Right lobe of liver (tissue), 6 donors: ENCODE measurements around the gene SLC38A10. TPM values are rescaled to one million over a fixed set of nuclear protein-coding genes. Genes with fewer than 3 reads are reported as not detected.

Experiments
- ATAC-seq, 4 donors: fragments of 200-7000 bp; cut with Tn5 transposase; one replicate each; pipeline ENCODE4 v1.9.1; 2020; ENCODE audit warnings: mild to moderate bottlenecking in 4 of 4, moderate library complexity in 4 of 4
- DNase-seq, 3 donors: peaks; one replicate each; pipeline ENCODE4 v3.0.0-alpha.2; 2020
- H3K27ac ChIP-seq, 3 donors: fragments of 200-600 bp; one replicate each; pipeline ENCODE4 v1.8.0; 2022
- H3K27me3 ChIP-seq, 2 donors: fragments of 200-600 bp; one replicate each; pipeline ENCODE4 v1.8.0; 2022
- H3K36me3 ChIP-seq, 4 donors: fragments of 200-600 bp; sonication (generic) in 1 of 4; one replicate each; pipeline versions ENCODE4 v1.5.1 to v1.8.0; 2017 to 2022; ENCODE audit warnings: control low read depth in 1 of 4
- H3K4me1 ChIP-seq, 4 donors: fragments of 200-600 bp; sonication (generic) in 1 of 4; one replicate each; pipeline versions ENCODE4 v1.5.1 to v1.8.0; 2017 to 2022; ENCODE audit warnings: control low read depth in 1 of 4
- H3K4me3 ChIP-seq, 3 donors: fragments of 200-600 bp; one replicate each; pipeline ENCODE4 v1.8.0; 2022
- H3K9me3 ChIP-seq, 4 donors: fragments of 200-600 bp; sonication (generic) in 1 of 4; one replicate each; pipeline versions ENCODE4 v1.5.1 to v1.8.0; 2017 to 2022; ENCODE audit warnings: control low read depth in 1 of 4
- POLR2A ChIP-seq: fragments of 450-650 bp; IDR thresholded peaks from one replicate; pipeline ENCODE4 v1.6.1; 2017; ENCODE audit warnings: antibody characterized with exemption, mild to moderate bottlenecking
- WGBS: methylation state at CpG from one replicate; pipeline ENCODE4 v1.1.6; 2018; ENCODE audit warnings: low coverage, low lambda C conversion rate; ENCODE audit not compliant: insufficient coverage; ENCODE audit errors: missing lambda C conversion rate; 5-methylcytosine and 5-hydroxymethylcytosine counted together
- intact Hi-C, 2 donors: fragments of 100-400 bp; cut with DNase I; formaldehyde crosslinking; loops; one replicate each; pipeline versions ENCODE4 v1.11.2 to v1.14.1; 2022
- total RNA-seq, 6 experiments: library from RNA; depleted of rRNA in 2 of 6; stranded (reverse); fragments of >200 nt in 2 of 6; fragmentation: NEBNext Ultra II Directional in 3 of 6; extraction: Animal tissue kit (Norgen Biotek cat#: 25700) in 3 of 6; gene quantifications; one replicate each; pipeline versions ENCODE4 v1.1.0 to v1.2.4, GENCODE V29; 2016 to 2023
- TF ChIP-seq, protein P1 (sequence below), 4 donors: fragments of 200-600 bp in 3 of 4; fragments of 450-650 bp in 1 of 4; IDR thresholded peaks; one replicate each; pipeline versions ENCODE4 v1.5.1 to v1.8.0; 2016 to 2022; ENCODE audit warnings: antibody characterized with exemption in 4 of 4, mild to moderate bottlenecking in 2 of 4
- donor health status: DM: no; HTN: yes; CAD: no.
- donor health status: DM: no; HTN: no; CAD: no.
- donor health status: DM: no; HTN: no; CAD: no.
- donor health status: DM: no; HTN: yes; CAD: no.
- donor health status: DM: no; HTN: yes; CAD: no.

SLC38A10 gene
- total RNA-seq, 6 experiments from 2014 or later, result 60.9 to 104 (median 86.1) TPM

DNA sequence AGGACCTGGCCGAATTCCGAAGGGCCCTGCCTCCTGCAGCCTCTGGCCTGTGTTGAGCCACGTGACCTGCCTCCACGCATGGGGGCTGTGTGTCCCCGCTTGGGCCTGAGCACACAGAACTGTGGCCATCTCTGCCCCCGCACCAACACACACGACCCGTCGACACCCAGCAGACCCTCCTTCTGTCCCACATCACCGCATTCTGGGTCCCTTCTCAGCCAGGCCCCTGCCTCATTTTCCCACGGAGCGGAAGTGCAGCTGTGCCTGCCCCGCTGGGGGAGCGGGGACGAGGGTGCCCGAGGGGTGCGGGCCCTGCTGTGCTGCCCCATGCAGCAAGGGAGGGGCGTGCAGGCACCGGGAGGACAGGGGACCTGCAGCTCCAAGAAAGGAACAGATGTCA is 37.6 kb downstream of the SLC38A10 start:
- Histone ChIP-seq H3K27ac (no peak overlapping the region), H3K27me3 (no peaks in the 10 kb centered on the region), H3K4me1 (peaks cover 0 to 22% (median 0%) of the 10 kb centered on the region in 4 donors), H3K9me3 (no peaks in the 10 kb centered on the region), H3K36me3 (peaks cover 0 to 51% (median 15%) of the 10 kb centered on the region in 4 donors), H3K4me3 (no peak overlapping the region)
- DNase-seq (no peak), ATAC-seq (no peak)
- TF ChIP-seq, protein P1, sequence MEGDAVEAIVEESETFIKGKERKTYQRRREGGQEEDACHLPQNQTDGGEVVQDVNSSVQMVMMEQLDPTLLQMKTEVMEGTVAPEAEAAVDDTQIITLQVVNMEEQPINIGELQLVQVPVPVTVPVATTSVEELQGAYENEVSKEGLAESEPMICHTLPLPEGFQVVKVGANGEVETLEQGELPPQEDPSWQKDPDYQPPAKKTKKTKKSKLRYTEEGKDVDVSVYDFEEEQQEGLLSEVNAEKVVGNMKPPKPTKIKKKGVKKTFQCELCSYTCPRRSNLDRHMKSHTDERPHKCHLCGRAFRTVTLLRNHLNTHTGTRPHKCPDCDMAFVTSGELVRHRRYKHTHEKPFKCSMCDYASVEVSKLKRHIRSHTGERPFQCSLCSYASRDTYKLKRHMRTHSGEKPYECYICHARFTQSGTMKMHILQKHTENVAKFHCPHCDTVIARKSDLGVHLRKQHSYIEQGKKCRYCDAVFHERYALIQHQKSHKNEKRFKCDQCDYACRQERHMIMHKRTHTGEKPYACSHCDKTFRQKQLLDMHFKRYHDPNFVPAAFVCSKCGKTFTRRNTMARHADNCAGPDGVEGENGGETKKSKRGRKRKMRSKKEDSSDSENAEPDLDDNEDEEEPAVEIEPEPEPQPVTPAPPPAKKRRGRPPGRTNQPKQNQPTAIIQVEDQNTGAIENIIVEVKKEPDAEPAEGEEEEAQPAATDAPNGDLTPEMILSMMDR (IDR thresholded peaks at IDR 0.05), result no peak
- TF ChIP-seq POLR2A, result no peak
- 100% methylated on average over 9 of the region's 19 CpGs for whole genome bisulfite sequencing
- intact Hi-C loops, result loop anchor here in 1 of 2 donors (10.0 kb wide), 1 partner anchor 217 kb away; no protein-coding TSS in a partner anchor

DNA sequence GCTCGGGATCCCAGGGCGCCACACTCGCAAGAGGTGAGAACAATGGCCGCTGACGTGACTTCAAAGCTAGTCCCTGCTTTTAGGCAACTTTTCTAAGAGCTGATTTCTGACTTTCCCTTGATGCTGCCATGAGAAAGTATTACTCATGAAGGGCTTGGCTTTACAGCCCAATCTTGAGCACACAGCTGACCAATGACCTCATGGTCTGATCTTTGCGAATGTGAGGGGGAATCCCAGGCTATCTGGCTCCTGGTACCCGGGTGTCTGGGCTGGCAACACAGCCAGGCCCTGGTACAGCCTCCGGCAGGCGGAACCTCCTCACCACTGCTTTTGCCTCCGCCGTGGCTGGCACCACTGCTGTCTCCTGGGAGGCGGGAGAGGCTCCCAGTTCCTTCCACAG is 38.5 kb downstream of the SLC38A10 start:
- intact Hi-C loops, result loop anchor here in 1 of 2 donors (10.0 kb wide), 1 partner anchor 218 kb away; no protein-coding TSS in a partner anchor
- 40% methylated on average over 1 of the region's 12 CpGs for WGBS
- H3K36me3 ChIP-seq, result peaks cover 0 to 51% (median 17%) of the 10 kb centered on the region in 4 donors
- H3K27me3 ChIP-seq, result no peaks in the 10 kb centered on the region
- H3K9me3 ChIP-seq, result no peaks in the 10 kb centered on the region
- H3K27ac ChIP-seq, result peak overlapping the region in 1 of 3 donors; percentile 33
- DNase-seq (no peak), ATAC-seq (peak in 1 of 4 donors; percentile 29)
- peaks cover 0 to 22% (median 0%) of the 10 kb centered on the region in 4 donors for H3K4me1 ChIP-seq
- H3K4me3 ChIP-seq, result no peak overlapping the region
- TF ChIP-seq, protein P1 (IDR thresholded peaks at IDR 0.05), result no peak
- TF ChIP-seq POLR2A, result no peak

DNA sequence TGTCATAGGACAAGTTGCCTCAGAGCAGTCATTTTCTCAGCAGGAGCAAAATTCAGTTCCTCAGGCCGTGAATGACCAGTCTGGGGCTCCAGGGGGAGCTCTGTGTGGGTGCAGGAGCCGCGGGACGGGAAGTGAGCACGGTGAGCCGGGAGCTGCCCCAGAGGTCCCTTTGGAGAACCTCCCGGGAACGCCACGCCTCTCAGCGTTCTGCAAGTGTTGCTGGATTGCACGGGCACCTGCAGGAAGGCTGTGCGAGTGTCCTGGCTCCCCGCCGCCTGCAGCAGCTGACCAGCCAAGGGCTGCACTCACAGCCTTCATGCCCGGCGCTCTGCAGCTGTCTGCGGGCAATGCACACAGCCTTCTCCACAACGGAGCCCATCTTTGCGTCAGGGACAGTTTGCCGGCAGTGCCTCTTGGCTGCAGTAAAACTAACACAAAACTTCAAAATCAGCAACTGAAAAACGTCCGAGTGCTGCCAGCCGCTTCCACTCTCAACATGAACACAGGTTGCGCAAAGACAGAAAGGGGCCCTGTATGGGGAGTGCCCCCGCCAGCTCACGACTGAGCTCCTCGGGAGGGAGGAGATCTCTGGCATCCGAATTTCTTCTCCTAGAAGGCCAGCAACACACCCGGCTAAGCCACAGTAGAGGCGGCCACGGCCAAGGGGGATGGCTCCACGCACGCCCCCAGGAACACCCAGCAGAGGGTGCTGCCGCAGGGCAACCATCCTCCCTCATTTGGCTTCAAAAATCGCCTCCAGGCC is 40.0 kb downstream of the SLC38A10 start:
- TF ChIP-seq POLR2A, result no peak
- TF ChIP-seq, protein P1 (IDR thresholded peaks at IDR 0.05), result peak; percentile 34 to 58 (median 48)
- Histone ChIP-seq H3K9me3 (no peaks in the 10 kb centered on the region), H3K4me3 (no peak overlapping the region), H3K27ac (peak overlapping the region in 1 of 3 donors; percentile 56), H3K4me1 (peaks cover 0 to 22% (median 0%) of the 10 kb centered on the region in 4 donors), H3K36me3 (peaks cover 4 to 54% (median 12%) of the 10 kb centered on the region in 4 donors), H3K27me3 (no peaks in the 10 kb centered on the region)
- 45% methylated on average over 4 of the region's 35 CpGs for WGBS
- peak; percentile 59 to 88 (median 70) for ATAC-seq
- intact Hi-C loops, result loop anchor here (5.0 to 10.0 kb wide), 2 partner anchors 220 to 227 kb away; no protein-coding TSS in a partner anchor
- DNase-seq, result peak; percentile 86 to 96 (median 87)

DNA sequence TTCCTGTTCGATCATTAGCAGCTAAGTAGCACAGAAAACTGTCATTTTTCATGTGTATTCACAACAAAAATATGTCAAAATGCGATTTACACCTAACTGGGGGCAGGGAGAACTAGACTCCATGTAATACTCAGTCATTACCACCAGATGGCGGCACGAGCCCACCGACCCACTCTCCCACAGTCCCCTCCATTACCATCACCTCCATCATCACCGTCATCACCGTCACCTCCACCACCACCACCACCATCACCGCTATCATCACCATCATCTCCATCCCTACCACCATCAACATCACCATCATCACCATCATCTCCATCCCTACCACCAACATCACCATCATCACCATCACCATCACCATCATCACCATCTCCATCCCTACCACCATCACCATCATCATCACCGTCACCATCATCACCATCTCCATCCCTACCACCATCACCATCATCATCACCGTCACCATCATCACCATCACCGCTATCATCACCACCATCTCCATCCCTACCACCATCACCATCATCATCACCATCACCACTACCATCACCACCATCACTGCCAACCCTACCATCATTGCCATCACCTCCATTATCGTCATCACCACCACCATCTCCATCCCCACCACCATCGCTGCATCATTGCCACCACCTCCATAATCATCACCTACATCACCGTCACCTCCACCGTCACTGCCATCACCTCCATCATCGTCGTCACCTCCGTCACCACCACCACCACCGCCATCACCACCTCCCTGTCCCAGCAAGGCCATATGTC is 41.6 kb downstream of the SLC38A10 start:
- 58% methylated on average over 19 of the region's 19 CpGs for WGBS
- Histone ChIP-seq H3K27ac (no peak overlapping the region), H3K27me3 (no peaks in the 10 kb centered on the region), H3K36me3 (peaks cover 1 to 45% (median 5%) of the 10 kb centered on the region in 4 donors), H3K9me3 (no peaks in the 10 kb centered on the region), H3K4me1 (peaks cover 0 to 22% (median 0%) of the 10 kb centered on the region in 4 donors), H3K4me3 (no peak overlapping the region)
- ATAC-seq, result peak; percentile 28 to 68 (median 42)
- no peak for TF ChIP-seq POLR2A
- TF ChIP-seq, protein P1 (IDR thresholded peaks at IDR 0.05), result peak; percentile 64 to 80 (median 68)
- intact Hi-C loops, result loop anchor here (5.0 to 10.0 kb wide), 2 partner anchors 221 to 229 kb away; no protein-coding TSS in a partner anchor
- DNase-seq, result no peak
